Esophagus muscularis mucosa (tissue), 4 donors: ENCODE measurements around the gene GSN. TPM values are rescaled to one million over a fixed set of nuclear protein-coding genes. Genes with fewer than 3 reads are reported as not detected.

ENCODE experiments used
- DNase-seq: peaks from one replicate; pipeline ENCODE4 v3.0.0-alpha.2; 2017; ENCODE audit errors: extremely low spot score
- H3K27ac ChIP-seq, 4 donors: fragments of 200-600 bp; sonication (generic); replicated peaks in 1 of 4; 1 replicate in 3 of 4; 2 replicates in 1 of 4; pipeline ENCODE4 v1.5.1; 2016 to 2019; ENCODE audit warnings: mild to moderate bottlenecking in 1 of 4
- H3K27me3 ChIP-seq, 4 donors: fragments of 200-600 bp; sonication (generic); one replicate each; pipeline versions ENCODE4 v1.5.1 to v1.6.0; 2016 to 2019
- H3K36me3 ChIP-seq, 4 donors: fragments of 200-600 bp; sonication (generic); one replicate each; pipeline ENCODE4 v1.5.1; 2016 to 2019
- H3K4me1 ChIP-seq, 4 donors: fragments of 200-600 bp; sonication (generic); one replicate each; pipeline ENCODE4 v1.5.1; 2016 to 2019
- H3K4me3 ChIP-seq, 4 donors: fragments of 200-600 bp; sonication (generic); 1 replicate in 2 of 4; 2 replicates in 2 of 4; pipeline ENCODE4 v1.5.1; 2016 to 2019; ENCODE audit warnings: mild to moderate bottlenecking in 4 of 4, moderate library complexity in 1 of 4
- H3K9me3 ChIP-seq, 4 donors: fragments of 200-600 bp; sonication (generic); 1 replicate in 3 of 4; 2 replicates in 1 of 4; pipeline ENCODE4 v1.5.1; 2016 to 2019
- EP300 ChIP-seq: sonication (generic); formaldehyde crosslinking; IDR thresholded peaks from one replicate; pipeline ENCODE4 v1.6.1; 2017; ENCODE audit warnings: antibody characterized with exemption
- POLR2A ChIP-seq: fragments of 450-650 bp; IDR thresholded peaks from one replicate; pipeline ENCODE4 v1.6.1; 2017; ENCODE audit warnings: antibody characterized with exemption, moderate library complexity, mild to moderate bottlenecking, low read depth
- POLR2AphosphoS5 ChIP-seq, 2 donors: sonication (generic); formaldehyde crosslinking; IDR thresholded peaks; one replicate each; pipeline ENCODE4 v1.6.1; 2017; ENCODE audit warnings: antibody characterized with exemption in 2 of 2
- WGBS: methylation state at CpG from one replicate; pipeline ENCODE4 v1.1.5; 2018; 5-methylcytosine and 5-hydroxymethylcytosine counted together
- intact Hi-C: fragments of 100-400 bp; cut with DNase I; formaldehyde crosslinking; loops from one replicate; pipeline ENCODE4 v1.15.1; 2023
- total RNA-seq, 4 donors: library from RNA; depleted of rRNA; stranded (reverse); fragments of >200 nt; gene quantifications; one replicate each; pipeline versions ENCODE4 v1.1.0 to v1.2.1, GENCODE V29; 2016
- TF ChIP-seq, protein P1 (sequence below), 3 experiments: fragments of 200-600 bp in 2 of 3; fragments of 450-650 bp in 1 of 3; sonication (generic) in 2 of 3; IDR thresholded peaks; one replicate each; pipeline ENCODE4 v1.5.1; 2017 to 2019; ENCODE audit warnings: antibody characterized with exemption in 3 of 3, mild to moderate bottlenecking in 2 of 3, moderate library complexity in 1 of 3

Gene GSN
- total RNA-seq, 4 donors from 2014 or later: 2,509 to 3,811 (median 3,170) TPM

- H3K9me3 ChIP-seq: no peaks in the 10 kb centered on the region
- 85% methylated on average over 2 of the region's 2 CpGs for WGBS
- H3K4me1 ChIP-seq: no peaks in the 10 kb centered on the region
- intact Hi-C loops: no loop called here
- H3K36me3 ChIP-seq: no peaks in the 10 kb centered on the region
- H3K4me3 ChIP-seq: no peak overlapping the region
- no peak for TF ChIP-seq POLR2AphosphoS5 (IDR thresholded peaks at IDR 0.05)
- no peak for TF ChIP-seq POLR2A
- TF ChIP-seq EP300: no peak
- TF ChIP-seq, protein P1, sequence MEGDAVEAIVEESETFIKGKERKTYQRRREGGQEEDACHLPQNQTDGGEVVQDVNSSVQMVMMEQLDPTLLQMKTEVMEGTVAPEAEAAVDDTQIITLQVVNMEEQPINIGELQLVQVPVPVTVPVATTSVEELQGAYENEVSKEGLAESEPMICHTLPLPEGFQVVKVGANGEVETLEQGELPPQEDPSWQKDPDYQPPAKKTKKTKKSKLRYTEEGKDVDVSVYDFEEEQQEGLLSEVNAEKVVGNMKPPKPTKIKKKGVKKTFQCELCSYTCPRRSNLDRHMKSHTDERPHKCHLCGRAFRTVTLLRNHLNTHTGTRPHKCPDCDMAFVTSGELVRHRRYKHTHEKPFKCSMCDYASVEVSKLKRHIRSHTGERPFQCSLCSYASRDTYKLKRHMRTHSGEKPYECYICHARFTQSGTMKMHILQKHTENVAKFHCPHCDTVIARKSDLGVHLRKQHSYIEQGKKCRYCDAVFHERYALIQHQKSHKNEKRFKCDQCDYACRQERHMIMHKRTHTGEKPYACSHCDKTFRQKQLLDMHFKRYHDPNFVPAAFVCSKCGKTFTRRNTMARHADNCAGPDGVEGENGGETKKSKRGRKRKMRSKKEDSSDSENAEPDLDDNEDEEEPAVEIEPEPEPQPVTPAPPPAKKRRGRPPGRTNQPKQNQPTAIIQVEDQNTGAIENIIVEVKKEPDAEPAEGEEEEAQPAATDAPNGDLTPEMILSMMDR (IDR thresholded peaks at IDR 0.05): no peak
- H3K27me3 ChIP-seq: no peaks in the 10 kb centered on the region
- DNase-seq: no peak
- H3K27ac ChIP-seq: no peak overlapping the region
These were observed 14.8 kb upstream of the GSN start for GRCh38 chr9:121253162-121253561.

DNA sequence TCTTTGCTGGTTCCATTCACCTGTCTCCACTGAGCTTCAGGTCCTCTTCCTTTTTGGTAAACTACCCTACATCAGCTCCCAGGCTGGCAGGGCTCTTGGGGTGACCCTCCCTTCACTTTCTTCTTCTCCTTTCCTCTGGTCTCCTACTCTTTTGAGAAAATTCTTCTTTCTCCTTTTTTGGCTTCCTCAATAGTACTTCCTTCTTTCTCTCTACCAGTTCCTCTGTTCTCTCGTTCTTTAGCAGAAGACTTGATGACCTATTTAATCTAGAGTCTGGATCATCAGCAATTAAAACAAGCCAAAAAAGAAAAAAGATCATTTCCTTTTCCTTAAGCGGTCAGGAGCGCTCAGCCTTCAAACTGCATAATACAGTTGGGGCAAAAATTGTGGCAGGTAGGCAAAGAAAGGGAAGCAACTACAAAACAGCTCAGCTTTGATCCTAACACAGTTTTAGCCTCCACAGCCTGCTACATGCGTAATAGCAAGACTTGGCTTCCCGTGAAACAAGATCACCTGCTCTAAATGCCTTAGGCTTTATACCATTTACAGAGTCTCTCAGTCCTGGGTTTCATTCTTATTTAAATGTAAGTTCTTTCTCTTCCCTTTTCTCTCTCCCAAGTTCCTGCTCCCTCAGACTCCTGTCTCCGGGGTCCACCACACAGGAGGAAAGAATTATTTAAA, 14.0 kb upstream of the GSN start:
- intact Hi-C loops: no loop called here
- DNase-seq: no peak
- Histone ChIP-seq H3K4me1 (no peaks in the 10 kb centered on the region), H3K27ac (no peak overlapping the region), H3K9me3 (no peaks in the 10 kb centered on the region), H3K36me3 (no peaks in the 10 kb centered on the region), H3K4me3 (no peak overlapping the region), H3K27me3 (no peaks in the 10 kb centered on the region)
- WGBS: 68% methylated on average over 6 of the region's 6 CpGs
- TF ChIP-seq, protein P1 (IDR thresholded peaks at IDR 0.05): no peak
- TF ChIP-seq EP300 (no peak), POLR2AphosphoS5 (IDR thresholded peaks at IDR 0.05) (no peak)

DNA sequence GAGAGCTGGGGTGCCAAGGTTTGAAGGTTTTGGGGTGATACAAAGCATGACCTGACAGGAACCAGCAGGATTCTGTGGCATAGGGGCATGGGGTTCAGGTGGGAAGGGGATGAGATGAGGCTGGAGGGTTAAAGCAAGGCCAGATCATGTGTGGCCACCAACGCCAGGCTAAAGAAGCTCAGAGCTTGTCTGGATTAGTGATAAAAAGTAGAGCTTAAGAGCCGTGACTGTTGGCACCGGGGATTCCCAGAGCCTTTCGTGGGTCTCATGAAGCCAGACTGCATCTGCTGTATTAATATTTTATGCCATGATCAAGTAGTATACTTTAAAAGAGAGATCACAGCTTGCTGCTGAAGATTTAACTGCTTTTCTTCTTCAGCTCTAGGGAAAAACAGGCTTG, 8.5 kb upstream of the GSN start:
- no peak overlapping the region for H3K27ac ChIP-seq
- no peaks in the 10 kb centered on the region for H3K36me3 ChIP-seq
- H3K4me1 ChIP-seq: peaks cover 5 to 31% (median 28%) of the 10 kb centered on the region in 4 donors
- no peaks in the 10 kb centered on the region for H3K27me3 ChIP-seq
- intact Hi-C loops: loop anchor here (5.0 kb wide), 1 partner anchor 37 kb away; no protein-coding TSS in a partner anchor
- no peak for TF ChIP-seq EP300
- TF ChIP-seq POLR2AphosphoS5 (IDR thresholded peaks at IDR 0.05): no peak
- TF ChIP-seq POLR2A: no peak
- TF ChIP-seq, protein P1 (IDR thresholded peaks at IDR 0.05): no peak
- no peak for DNase-seq
- 92% methylated on average over 4 of the region's 4 CpGs for WGBS
- H3K9me3 ChIP-seq: no peaks in the 10 kb centered on the region
- no peak overlapping the region for H3K4me3 ChIP-seq

GRCh38 chr9:121259935-121260334, 8.0 kb upstream of the GSN start:
- Histone ChIP-seq H3K9me3 (no peaks in the 10 kb centered on the region), H3K4me3 (no peak overlapping the region), H3K27me3 (no peaks in the 10 kb centered on the region), H3K27ac (no peak overlapping the region), H3K4me1 (peaks cover 5 to 31% (median 28%) of the 10 kb centered on the region in 4 donors), H3K36me3 (no peaks in the 10 kb centered on the region)
- no peak for DNase-seq
- intact Hi-C loops: loop anchor here (5.0 kb wide), 1 partner anchor 38 kb away; no protein-coding TSS in a partner anchor
- no peak for TF ChIP-seq POLR2AphosphoS5 (IDR thresholded peaks at IDR 0.05)
- TF ChIP-seq POLR2A: no peak
- TF ChIP-seq, protein P1 (IDR thresholded peaks at IDR 0.05): no peak
- TF ChIP-seq EP300: no peak
- 96% methylated on average over 5 of the region's 5 CpGs for WGBS
